Erythroblast (primary cell): ENCODE measurements around the gene MED19.
"Not testable (repeated sequence)": the region's sequence is repeated elsewhere in the genome, so short reads cannot be mapped to it uniquely, and the experiment has no call there.

Source experiments
- GATA1 ChIP-seq: IDR thresholded peaks from 2 replicates; pipeline ENCODE4 v1.6.1; 2011; ENCODE audit warnings: low read depth, mild to moderate bottlenecking, control low read depth, low read length, moderate library complexity
- POLR2A ChIP-seq: IDR thresholded peaks from 2 replicates; pipeline ENCODE4 v1.6.1; 2011; ENCODE audit warnings: mild to moderate bottlenecking, low read length

DNA sequence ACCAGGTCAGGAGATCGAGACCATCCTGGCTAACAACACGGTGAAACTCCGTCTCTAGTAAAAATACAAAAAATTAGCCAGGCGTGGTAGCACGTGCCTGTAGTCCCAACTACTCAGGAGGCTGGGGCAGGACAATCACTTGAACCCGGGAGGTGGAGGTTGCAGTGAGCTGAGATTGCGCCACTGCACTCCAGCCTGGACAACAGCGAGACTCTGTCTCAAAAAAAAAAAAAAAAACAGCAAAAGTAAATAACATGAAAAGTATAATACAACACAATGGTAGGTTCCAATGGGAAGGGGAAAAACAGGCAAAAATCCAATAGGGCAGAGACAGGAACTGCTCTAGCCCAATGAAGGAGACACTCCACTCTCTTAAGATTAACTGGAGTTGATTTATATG lies 6.6 kb downstream of the MED19 start:
- not testable (repeated sequence) for TF ChIP-seq POLR2A, GATA1
